A172 (cell line): Measurements from ENCODE around the gene SUGCT. TPM values are rescaled to one million over a fixed set of nuclear protein-coding genes. Genes with fewer than 3 reads are reported as not detected.

Experiments
- DNase-seq: peaks from one replicate; pipeline ENCODE4 v3.0.0-alpha.2; 2015; ENCODE audit warnings: low spot score
- total RNA-seq: library from RNA; depleted of rRNA; stranded (reverse); fragments of >200 nt; shearing (Covaris generic); gene quantifications from 2 replicates; pipeline ENCODE4 v1.2.3, GENCODE V29; 2014

Gene SUGCT
- total RNA-seq, 1 experiment from 2014 or later = 3.3 TPM

GRCh38 chr7:40859076-40859475 is 724.3 kb downstream of the SUGCT start:
- no peak for DNase-seq

GRCh38 chr7:40859965-40860543 is 725.2 kb downstream of the SUGCT start:
- DNase-seq = no peak

- DNase-seq = no peak
Observed at GRCh38 chr7:40865441-40866233, 730.8 kb downstream of the SUGCT start.

GRCh38 chr7:40866601-40867000 is 731.8 kb downstream of the SUGCT start:
- no peak for DNase-seq

- DNase-seq = no peak
Observed at GRCh38 chr7:40870108-40870507, 735.3 kb downstream of the SUGCT start.

- no peak for DNase-seq
Observed at GRCh38 chr7:40873248-40873647, 738.4 kb downstream of the SUGCT start.

GRCh38 chr7:40874756-40875155 is 740.0 kb downstream of the SUGCT start:
- no peak for DNase-seq

- no peak for DNase-seq
Observed at GRCh38 chr7:40876601-40877000, 741.8 kb downstream of the SUGCT start.

- no peak for DNase-seq
Observed at GRCh38 chr7:40879941-40880543, 745.2 kb downstream of the SUGCT start.

- DNase-seq = no peak
Observed at GRCh38 chr7:40880581-40880980, 745.8 kb downstream of the SUGCT start.

GRCh38 chr7:40881405-40881926 is 746.7 kb downstream of the SUGCT start:
- no peak for DNase-seq

GRCh38 chr7:40882071-40882658 is 747.4 kb downstream of the SUGCT start:
- no peak for DNase-seq

- DNase-seq = no peak
Observed at GRCh38 chr7:40883826-40884225, 749.0 kb downstream of the SUGCT start.

GRCh38 chr7:40884241-40884640 is 749.4 kb downstream of the SUGCT start:
- DNase-seq = no peak

- peak; percentile 73 for DNase-seq
Observed at GRCh38 chr7:40885503-40885902, 750.7 kb downstream of the SUGCT start.

- no peak for DNase-seq
Observed at GRCh38 chr7:40887099-40887498, 752.3 kb downstream of the SUGCT start.

GRCh38 chr7:40888499-40888898 is 753.7 kb downstream of the SUGCT start:
- DNase-seq = no peak

GRCh38 chr7:40889099-40889498 is 754.3 kb downstream of the SUGCT start:
- DNase-seq = no peak

- DNase-seq = no peak
Observed at GRCh38 chr7:40889539-40889938, 754.7 kb downstream of the SUGCT start.

GRCh38 chr7:40890088-40890692 is 755.4 kb downstream of the SUGCT start:
- DNase-seq = no peak

- DNase-seq = no peak
Observed at GRCh38 chr7:40891232-40891631, 756.4 kb downstream of the SUGCT start.

GRCh38 chr7:40899151-40899550 is 764.3 kb downstream of the SUGCT start:
- no peak for DNase-seq
